SU-DHL-6 (cell line): Measurements from ENCODE around the gene TAS2R10.

Experiments used
- H2AFZ ChIP-seq: fragments of 200-600 bp; sonication (generic); 2 replicates; pipeline ENCODE4 v1.6.1; 2014; ENCODE audit warnings: low read depth, mild to moderate bottlenecking, moderate library complexity, mixed read lengths, antibody characterized with exemption, low read length; ENCODE audit not compliant: severe bottlenecking
- H3F3A ChIP-seq: fragments of 200-600 bp; shearing (Covaris generic); 2 replicates; pipeline ENCODE4 v1.6.0; 2016; ENCODE audit warnings: antibody characterized with exemption, mild to moderate bottlenecking; ENCODE audit not compliant: insufficient read depth
- H3K27ac ChIP-seq: fragments of 200-600 bp; sonication (generic); 2 replicates; pipeline ENCODE4 v1.5.1; 2016; ENCODE audit warnings: low read depth, mild to moderate bottlenecking, low read length, moderate library complexity, mixed read lengths
- H3K27me3 ChIP-seq: fragments of 200-600 bp; sonication (generic), shearing (Covaris generic); 2 replicates; pipeline ENCODE4 v1.6.0; 2014; ENCODE audit warnings: mild to moderate bottlenecking, low read length
- H3K36me3 ChIP-seq: fragments of 200-600 bp; sonication (generic); 2 replicates; pipeline ENCODE4 v1.6.1; 2014; ENCODE audit warnings: mild to moderate bottlenecking, low read length, mixed read lengths
- H3K4me2 ChIP-seq: fragments of 300-600, 200-600 bp; shearing (Covaris generic), sonication (generic); 2 replicates; pipeline ENCODE4 v1.6.0; 2014; ENCODE audit warnings: low read length, low read depth, mild to moderate bottlenecking; ENCODE audit not compliant: poor library complexity, severe bottlenecking
- H3K4me3 ChIP-seq: fragments of 200-600 bp; sonication (generic); 2 replicates; pipeline ENCODE4 v1.5.1; 2014; ENCODE audit warnings: antibody characterized with exemption, low read length, mild to moderate bottlenecking, mixed read lengths; ENCODE audit not compliant: insufficient read depth, poor library complexity, severe bottlenecking
- H3K79me2 ChIP-seq: fragments of 200-600 bp; sonication (generic); 2 replicates; pipeline ENCODE4 v1.6.1; 2014; ENCODE audit warnings: mild to moderate bottlenecking, low read length, moderate library complexity; ENCODE audit not compliant: insufficient read depth
- H3K9ac ChIP-seq: fragments of 200-600 bp; sonication (generic); 2 replicates; pipeline ENCODE4 v1.7.0; 2014; ENCODE audit warnings: mild to moderate bottlenecking, low read length
- H3K9me2 ChIP-seq: fragments of 200-600 bp; sonication (generic); replicated peaks from 2 replicates; pipeline ENCODE4 v1.6.1; 2014; ENCODE audit warnings: low read length; ENCODE audit not compliant: insufficient read depth
- H3K9me3 ChIP-seq: fragments of 200-600 bp; sonication (generic); 2 replicates; pipeline ENCODE4 v1.6.1; 2014; ENCODE audit warnings: low read length, mixed read lengths; ENCODE audit not compliant: insufficient read depth
- H4K20me1 ChIP-seq: fragments of 200-600 bp; sonication (generic); 2 replicates; pipeline ENCODE4 v1.6.1; 2014; ENCODE audit warnings: low read depth, mild to moderate bottlenecking, antibody characterized with exemption, low read length, moderate library complexity, mixed read lengths
- EZH2phosphoT487 ChIP-seq: fragments of 200-600 bp; sonication (generic), shearing (Covaris generic); conservative IDR thresholded peaks from 2 replicates; pipeline ENCODE4 v1.6.1; 2018; ENCODE audit warnings: mild to moderate bottlenecking, antibody characterized with exemption, low read length, moderate library complexity, mixed read lengths
- TF ChIP-seq, protein P1 (sequence below): fragments of 200-600 bp; sonication (generic); IDR thresholded peaks from one replicate; pipeline ENCODE4 v1.5.1; 2017; ENCODE audit warnings: antibody characterized with exemption, mild to moderate bottlenecking, low read length, moderate library complexity; ENCODE audit not compliant: insufficient read depth, poor library complexity, severe bottlenecking

The TAS2R10 gene

DNA sequence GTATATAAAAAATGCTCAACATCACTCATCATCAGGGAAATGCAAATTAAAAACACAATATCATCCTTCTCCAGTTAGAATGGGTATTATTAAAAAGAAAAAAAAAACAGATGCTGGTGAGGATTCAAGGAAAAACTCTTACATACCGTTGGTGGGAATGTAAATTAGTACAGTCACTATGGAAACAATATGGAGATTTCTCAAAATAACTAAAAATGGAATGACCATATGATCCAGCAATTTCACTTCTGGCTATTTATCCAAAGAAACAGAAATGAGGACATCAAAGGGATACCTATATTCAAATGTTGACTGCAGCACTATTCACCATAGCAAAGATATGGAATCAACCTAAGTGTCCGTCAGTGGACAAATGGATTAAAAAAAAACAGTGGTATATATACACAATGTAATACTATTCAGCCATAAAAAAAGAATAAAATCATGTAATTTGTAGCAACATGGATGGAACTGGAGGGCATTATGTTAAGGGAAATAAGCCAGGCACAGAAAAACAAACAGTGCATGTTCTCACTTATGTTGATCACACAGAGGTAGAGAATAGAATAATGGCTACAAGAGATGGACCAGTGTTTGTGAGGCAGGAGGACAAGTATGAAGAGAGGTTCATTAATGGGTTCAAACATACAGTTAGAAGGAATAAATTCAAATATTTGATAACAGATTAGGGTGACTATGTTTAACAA, 37.5 kb upstream of the TAS2R10 start:
- TF ChIP-seq, protein P1, sequence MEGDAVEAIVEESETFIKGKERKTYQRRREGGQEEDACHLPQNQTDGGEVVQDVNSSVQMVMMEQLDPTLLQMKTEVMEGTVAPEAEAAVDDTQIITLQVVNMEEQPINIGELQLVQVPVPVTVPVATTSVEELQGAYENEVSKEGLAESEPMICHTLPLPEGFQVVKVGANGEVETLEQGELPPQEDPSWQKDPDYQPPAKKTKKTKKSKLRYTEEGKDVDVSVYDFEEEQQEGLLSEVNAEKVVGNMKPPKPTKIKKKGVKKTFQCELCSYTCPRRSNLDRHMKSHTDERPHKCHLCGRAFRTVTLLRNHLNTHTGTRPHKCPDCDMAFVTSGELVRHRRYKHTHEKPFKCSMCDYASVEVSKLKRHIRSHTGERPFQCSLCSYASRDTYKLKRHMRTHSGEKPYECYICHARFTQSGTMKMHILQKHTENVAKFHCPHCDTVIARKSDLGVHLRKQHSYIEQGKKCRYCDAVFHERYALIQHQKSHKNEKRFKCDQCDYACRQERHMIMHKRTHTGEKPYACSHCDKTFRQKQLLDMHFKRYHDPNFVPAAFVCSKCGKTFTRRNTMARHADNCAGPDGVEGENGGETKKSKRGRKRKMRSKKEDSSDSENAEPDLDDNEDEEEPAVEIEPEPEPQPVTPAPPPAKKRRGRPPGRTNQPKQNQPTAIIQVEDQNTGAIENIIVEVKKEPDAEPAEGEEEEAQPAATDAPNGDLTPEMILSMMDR: no peak
- no peak for TF ChIP-seq EZH2phosphoT487
- H3K9ac ChIP-seq: no peak overlapping the region
- no peaks in the 10 kb centered on the region for H3F3A ChIP-seq

GRCh38 chr12:10861366-10861765, 35.2 kb upstream of the TAS2R10 start:
- Histone ChIP-seq H4K20me1 (no peaks in the 10 kb centered on the region), H3K4me2 (no peak overlapping the region), H3K27ac (no peak overlapping the region), H3F3A (no peaks in the 10 kb centered on the region), H2AFZ (no peak overlapping the region), H3K4me3 (no peak overlapping the region), H3K9me3 (no peaks in the 10 kb centered on the region), H3K9me2 (no peaks in the 10 kb centered on the region), H3K36me3 (no peaks in the 10 kb centered on the region), H3K79me2 (no peaks in the 10 kb centered on the region), H3K9ac (no peak overlapping the region), H3K27me3 (no peaks in the 10 kb centered on the region)
- TF ChIP-seq, protein P1: no peak
- TF ChIP-seq EZH2phosphoT487: no peak

More for the DNA sequence above, 37.5 kb upstream of the TAS2R10 start:
- Histone ChIP-seq H3K79me2 (no peaks in the 10 kb centered on the region), H3K27ac (no peak overlapping the region), H3K9me3 (no peaks in the 10 kb centered on the region), H2AFZ (no peak overlapping the region), H3K4me2 (no peak overlapping the region), H3K9me2 (no peaks in the 10 kb centered on the region), H4K20me1 (no peaks in the 10 kb centered on the region), H3K4me3 (no peak overlapping the region), H3K27me3 (no peaks in the 10 kb centered on the region), H3K36me3 (no peaks in the 10 kb centered on the region)

DNA sequence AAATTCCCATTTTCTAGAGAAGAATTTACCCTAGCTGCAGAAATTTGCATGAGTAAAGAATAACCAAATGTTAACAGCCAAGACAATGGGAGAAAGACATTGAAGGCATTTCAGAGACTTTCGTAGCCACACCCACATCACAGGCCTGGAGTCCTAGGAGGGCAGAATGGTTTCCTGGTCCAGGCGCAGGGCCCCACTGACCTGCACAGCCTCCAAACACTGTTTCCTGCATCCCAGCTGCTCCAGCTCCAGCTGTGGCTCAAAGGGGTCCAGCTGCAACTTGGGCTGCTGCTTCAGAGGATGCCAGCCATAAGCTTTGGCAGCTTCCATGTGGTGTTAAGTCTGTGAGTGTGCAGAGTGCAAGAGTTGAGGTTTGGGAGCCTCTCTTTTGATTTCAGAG, 29.6 kb upstream of the TAS2R10 start:
- no peaks in the 10 kb centered on the region for H3K27me3 ChIP-seq
- no peak overlapping the region for H3K9ac ChIP-seq
- H3K36me3 ChIP-seq: no peaks in the 10 kb centered on the region
- no peak overlapping the region for H2AFZ ChIP-seq
- TF ChIP-seq EZH2phosphoT487: no peak
- TF ChIP-seq, protein P1: no peak
- H3K4me2 ChIP-seq: no peak overlapping the region
- no peaks in the 10 kb centered on the region for H3K79me2 ChIP-seq
- H3K9me2 ChIP-seq: no peaks in the 10 kb centered on the region
- H3K4me3 ChIP-seq: no peak overlapping the region
- no peaks in the 10 kb centered on the region for H3F3A ChIP-seq
- no peak overlapping the region for H3K27ac ChIP-seq
- no peaks in the 10 kb centered on the region for H3K9me3 ChIP-seq
- H4K20me1 ChIP-seq: no peaks in the 10 kb centered on the region
